ENCODE measurements around the gene TPGS2.
A peak's percentile ranks its signal among the peaks of the same experiment; 100 is the strongest.
"Not testable (repeated sequence)": the region's sequence is repeated elsewhere in the genome, so short reads cannot be mapped to it uniquely, and the experiment has no call there.

Gene TPGS2

DNA sequence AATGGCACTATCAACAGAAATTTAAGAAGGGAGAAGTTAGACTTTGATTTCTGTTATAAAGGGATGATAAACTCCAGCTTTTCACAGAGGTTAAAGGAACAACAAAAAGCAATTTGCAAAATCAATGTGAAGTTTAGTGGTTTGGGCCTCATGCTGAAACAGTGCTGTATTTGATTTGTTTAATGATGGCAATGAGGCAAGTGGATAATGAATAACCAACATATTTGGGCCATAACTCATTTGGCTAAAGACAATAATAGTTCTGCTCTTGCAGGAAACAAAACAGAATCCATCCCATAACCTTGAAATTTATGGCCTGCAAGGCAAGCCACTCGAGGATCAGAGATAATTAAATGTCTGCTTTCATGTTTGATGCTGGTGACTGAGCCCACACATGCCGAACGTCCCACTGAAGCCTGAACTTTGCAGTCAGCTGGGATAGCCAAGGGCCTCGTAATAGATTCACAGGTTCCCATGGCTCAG is 56.5 kb downstream of the TPGS2 start:
- peak in 2 of 3 experiments; percentile 35 to 79 for DNase-seq

DNA sequence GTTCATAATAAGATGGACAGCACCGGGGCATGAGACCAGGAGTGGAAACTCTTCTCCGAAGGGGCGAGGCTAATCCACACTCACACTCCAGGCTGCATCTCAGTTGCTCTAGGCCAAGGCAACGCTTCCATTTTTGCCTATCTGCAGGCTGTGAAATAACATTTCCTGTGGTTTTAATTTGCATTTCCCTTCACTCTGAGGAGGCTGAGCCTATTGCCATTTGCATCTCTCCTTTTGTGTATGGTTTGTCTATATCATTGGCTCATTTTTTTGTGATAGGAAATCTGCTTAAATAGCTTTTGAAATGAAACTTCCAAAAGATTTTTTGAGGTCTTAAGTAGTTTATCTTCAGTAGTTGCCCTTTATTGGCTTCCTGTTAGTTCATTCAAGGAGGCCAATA is 57.6 kb downstream of the TPGS2 start:
- DNase-seq, result no peak

DNA sequence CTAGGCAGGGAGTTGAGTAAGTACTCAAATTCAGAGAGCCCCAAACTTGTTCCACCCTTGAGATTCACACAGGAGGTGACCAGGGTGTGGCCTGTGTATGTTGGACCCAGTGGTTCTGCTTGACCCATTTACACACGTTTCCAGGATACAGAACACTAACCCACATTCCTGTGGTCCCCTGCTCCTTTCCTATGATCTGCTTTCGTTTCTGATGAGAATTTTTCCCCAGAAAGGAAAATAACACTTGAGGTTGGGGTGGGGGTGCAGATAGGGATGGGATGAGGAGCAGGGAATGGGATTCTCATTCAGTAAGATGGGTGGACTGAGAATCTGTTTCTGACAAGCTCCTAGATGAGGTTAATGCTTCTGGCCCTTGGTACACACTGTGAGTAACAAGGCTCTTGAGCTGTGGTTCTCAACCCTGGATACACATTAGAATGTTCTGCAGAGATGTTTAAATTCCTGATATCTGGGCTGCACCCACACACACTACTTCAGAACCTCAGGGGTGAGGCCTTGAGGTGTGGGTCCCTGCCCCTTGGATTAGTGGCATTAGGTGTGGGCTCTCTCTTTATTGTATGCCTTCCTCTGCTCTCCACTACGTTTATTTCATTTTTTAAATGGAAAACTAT is 58.4 kb downstream of the TPGS2 start:
- DNase-seq, result no peak

DNA sequence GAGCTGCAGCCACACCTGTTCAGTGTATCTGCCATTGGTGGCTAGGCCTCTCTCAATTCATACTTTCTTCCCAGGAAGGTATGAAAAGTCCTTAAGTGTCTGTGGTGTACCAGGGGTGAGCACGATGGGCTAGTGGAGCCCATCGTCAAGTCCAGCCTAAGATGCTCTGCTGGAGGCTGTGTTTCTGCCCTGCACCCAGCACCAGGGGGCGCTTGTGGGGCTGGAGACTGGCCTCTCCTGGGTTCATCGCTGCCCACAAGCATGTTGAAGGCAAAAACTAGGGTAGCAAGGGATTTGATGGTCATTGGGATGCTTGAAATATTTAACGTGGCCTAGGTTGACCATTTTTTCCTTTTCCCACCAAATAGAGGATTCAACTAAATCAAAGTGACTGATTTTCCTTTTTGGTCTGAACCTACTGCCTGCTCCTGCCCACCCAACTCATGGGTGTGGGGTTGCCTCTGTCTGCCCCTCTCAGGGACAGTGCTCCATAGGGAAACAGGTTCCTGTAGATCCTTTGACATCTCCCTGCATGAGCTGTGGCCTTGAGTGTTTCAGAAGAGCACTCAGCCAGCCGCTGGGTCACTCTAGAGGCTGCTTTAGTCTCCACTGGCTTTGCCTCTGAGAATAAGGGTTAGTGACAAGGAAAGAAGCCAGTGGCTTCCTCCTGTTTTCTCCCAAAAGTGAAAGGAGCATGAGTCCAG is 59.0 kb downstream of the TPGS2 start:
- DNase-seq, result peak in 1 of 3 experiments; percentile 6

DNA sequence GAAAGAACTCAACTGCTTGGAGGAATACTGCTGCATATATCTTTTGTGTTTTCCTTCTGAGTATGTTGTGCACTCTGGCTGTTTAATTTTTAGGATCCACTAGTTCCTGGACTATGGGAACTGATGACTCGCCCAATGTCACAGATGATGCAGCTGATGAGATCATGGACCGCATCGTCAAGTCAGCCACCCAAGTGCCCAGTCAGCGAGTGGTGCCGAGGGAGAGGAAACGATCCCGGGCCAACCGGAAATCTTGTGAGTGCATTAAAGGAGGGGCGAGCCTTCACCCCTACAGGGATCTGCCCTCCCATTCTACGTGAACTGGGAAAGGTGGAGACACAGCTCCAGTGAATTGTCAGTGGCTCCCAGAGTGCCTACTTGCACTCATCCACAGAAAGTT is 59.6 kb downstream of the TPGS2 start:
- DNase-seq, result no peak

DNA sequence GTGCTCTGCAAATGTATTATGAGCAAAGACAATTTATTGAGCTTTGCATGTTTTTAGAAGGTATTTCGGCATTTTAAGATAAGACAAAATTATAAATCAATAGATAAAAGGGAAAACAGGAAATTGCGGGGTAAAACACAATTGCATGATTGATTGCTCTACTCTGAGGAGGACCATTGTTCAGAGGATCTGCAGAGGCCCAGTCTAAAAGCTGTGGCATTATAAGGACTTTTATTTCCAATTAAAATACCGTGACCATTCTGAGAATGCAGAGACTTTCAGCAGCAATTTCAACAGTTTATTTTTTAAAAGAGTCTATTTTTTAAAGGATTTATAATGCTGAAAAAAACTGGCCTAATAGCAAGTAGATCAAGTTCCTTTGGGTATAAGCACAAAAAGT is 62.0 kb downstream of the TPGS2 start:
- peak in 1 of 3 experiments; percentile 16 for DNase-seq

DNA sequence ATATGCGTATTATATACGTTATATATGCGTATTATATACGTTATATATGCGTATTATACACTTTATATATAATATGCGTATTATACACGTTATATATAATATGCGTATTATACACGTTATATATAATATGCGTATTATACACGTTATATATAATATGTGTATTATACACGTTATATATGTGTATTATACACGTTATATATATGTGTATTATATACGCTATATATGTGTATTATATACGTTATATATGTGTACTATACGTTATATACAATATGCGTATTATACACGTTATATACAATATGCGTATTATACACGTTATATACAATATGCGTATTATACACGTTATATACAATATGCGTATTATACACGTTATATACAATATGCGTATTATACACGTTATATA is 65.8 kb downstream of the TPGS2 start:
- not testable (repeated sequence) for DNase-seq

DNA sequence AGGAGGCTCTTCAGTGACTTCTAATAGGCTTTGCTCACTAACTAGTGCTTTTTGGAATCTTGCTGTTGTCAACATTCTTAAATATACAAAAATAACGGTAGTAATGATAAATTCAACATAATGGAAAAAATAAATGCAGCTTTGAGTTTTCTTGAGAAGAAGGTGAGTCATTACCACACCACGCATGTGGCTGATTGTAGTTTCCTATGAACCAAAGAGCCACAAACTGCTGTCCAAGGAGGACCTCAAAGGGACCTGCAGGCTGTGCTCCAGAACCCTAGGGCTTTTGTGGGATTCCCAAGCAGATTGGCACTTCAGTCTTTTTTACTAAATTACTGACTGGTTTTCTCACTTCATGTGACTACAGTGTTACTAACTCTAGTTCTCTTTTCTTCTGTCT is 66.7 kb downstream of the TPGS2 start:
- no peak for DNase-seq

DNA sequence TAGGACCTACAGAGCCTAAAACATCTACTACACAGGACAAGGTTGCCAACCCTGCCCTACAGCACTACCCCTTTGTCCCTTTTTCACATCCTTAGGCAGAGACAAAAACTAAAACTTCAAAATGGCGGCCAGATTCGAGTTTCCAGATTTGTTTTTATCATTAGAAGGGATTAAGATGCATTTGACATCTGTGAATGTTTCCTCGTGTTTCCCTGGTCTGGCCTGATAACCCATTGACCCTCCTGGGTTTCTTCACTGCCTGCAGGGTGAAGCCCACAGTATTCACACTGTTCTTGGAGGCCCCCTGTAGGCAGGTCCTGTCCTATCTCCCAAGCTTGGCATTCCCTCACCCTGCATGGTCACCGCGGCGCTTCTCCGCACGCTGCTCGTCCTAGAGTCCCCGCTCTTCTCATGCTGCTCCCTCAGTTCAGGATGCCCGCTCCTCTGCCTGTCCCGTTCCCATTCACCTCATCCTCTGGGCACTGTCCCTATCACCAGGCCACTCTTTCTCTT is 67.6 kb downstream of the TPGS2 start:
- no peak for DNase-seq

DNA sequence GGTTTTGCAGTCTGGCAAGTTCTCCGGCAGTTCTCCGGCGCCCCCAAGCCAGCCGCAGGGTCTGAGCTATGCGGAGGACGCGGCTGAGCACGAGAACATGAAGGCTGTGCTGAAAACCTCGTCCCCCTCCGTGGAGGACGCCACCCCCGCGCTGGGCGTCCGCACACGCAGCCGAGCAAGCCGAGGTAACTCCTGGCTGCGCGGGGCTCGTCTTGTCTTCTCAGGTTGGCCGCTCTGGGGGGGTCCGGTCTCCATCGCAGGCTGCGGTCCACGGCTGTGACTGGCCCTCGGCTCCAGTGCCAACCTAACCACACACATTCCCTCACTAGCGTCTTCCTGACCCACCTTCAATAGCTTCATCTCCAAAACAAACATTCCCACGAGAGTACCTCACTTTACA is 68.2 kb downstream of the TPGS2 start:
- no peak for DNase-seq

DNA sequence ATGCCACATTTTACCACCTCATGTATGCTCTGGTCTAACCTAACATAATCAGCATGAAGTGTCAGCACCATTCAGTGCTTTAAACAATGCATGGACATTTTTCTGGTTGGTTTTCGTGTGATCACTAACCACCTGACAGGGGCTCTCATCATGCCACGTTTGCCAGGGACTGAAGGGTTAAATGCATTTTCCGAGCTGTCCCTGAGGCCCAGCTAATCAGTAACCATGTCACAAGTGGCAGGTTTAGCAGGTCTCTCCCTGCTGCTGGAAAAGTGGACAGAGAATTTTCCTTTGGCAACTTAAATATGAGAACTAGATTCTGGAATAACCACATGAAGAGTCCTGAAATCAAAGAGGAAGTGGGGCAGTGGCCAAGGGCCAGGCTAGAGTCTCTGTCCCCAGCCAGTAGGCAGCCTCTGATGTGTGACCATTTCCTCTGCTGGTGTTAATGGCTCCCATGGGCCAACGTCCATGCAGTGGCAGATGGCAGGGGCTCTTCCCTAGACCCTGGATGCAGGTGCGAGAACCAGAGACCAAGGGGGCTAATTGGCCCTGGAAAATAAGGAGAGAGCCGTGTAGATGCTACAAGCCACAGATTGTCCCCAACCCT is 69.5 kb downstream of the TPGS2 start:
- DNase-seq, result no peak

DNA sequence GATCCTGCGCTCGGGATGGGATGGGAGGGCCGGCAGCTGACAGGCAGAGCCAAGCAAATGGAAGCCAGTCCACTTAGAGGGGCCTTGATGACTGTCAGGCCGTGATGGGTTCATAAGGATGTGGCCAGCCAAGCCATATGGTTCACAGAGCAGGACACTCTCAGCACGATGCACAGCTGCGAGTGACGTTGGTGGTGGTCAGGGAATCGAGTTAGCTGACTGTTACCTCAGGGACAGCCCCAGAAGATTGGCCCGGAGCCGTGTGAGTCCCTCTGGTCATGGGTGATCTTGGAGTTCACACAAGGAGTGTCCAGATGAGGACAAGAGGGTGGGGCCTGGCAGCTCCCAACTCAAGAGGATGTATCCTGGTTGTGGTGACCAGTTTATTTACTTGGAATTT is 70.2 kb downstream of the TPGS2 start:
- no peak for DNase-seq

DNA sequence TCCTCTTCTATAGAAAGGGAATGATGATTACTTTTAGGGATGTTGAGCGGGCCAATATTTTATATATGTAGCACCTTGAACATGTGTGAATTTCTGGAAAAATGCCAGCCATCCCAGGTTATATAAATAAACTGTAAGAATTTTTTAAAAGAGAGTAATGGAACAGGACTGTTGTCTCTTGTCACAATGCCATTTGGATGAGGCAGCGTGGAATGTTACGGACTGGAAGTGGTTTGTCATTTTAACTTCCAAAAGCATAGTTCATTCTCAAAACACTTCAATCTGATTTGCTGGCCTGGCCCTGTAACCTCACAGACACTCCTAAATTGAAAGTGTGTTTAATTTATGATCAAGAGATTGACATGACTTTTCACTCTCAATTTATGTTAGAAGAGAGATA is 70.8 kb downstream of the TPGS2 start:
- no peak for DNase-seq

DNA sequence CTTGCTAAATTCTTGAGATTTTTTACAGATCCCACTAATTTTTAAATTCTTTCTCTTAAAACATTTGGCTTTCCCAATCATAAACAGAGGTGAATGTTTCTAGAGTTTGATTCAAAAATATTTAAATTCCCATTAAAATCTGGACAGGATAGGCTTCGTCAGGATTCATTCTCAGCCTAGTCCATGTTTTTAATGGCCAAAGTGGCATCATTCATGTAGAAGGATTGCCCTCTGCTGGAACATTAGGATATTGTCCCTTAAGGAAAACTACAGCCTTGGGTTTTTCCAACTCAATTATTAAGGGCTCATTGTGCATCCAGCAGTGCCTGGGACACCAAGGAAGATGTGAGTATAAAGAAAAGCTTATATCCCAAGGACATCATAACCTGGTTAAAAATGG is 71.7 kb downstream of the TPGS2 start:
- DNase-seq, result peak; percentile 33 to 80 (median 60)

DNA sequence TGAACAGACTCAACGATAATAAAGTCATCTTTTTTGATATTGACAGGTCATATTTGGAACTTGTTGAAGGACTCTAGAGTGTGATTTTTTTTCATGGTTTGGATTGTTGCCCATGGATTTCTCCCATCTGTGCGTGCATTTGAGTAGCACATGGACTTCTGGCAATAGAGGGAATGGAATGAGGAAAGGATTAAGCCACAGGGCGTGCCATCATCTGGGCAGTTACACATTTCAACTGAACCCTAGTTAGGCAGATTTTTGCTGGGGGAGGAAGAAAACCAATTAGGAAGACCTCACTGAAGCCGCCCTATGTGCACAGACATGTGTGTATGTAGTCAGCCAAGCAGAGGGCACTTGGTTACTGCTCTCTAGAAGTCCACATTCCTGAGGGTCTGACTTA is 72.6 kb downstream of the TPGS2 start:
- DNase-seq, result no peak

DNA sequence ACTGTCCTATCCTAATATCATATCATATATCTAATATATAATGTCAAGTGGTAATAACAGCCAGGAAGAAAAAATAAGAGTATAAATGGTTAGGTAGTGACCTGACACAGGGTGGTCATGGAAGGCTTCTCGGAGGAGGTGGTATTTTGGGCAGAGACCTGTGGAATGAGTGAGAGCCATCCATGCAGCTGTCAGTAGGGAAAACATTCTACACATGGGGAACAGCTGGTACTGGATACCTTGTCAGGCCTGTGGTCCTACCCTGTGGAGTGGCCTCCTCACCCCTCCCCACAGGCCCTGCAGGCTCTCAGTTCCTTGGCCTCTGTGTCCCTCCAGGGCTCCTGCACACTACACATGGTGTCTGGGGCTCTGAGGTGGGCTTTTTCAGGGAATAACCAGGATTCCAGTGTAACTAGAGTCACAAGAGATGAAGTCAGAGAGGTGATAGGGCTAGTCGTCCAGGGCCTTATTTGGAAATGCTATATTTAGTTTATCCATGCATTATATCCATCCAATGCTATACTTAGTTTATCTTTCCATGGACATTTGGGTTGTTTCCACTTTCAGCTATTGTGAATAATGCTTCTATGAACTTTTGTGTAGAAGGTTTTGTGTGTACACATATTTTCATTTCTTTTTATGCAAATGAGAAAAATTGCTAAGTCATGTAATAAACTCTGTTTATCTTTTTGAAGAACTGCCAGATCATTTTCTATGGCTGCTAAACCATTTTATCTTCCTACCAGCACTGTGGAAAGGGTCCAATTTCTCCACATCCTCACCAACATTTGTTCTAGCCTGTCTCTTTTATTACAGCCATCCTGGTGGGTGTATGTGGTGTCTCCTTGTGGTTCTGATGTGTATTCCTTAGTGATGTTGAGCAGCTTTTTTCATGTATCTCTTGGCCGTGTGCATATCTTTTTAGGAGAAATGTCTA is 75.6 kb downstream of the TPGS2 start:
- DNase-seq, result peak in 1 of 3 experiments; percentile 14

DNA sequence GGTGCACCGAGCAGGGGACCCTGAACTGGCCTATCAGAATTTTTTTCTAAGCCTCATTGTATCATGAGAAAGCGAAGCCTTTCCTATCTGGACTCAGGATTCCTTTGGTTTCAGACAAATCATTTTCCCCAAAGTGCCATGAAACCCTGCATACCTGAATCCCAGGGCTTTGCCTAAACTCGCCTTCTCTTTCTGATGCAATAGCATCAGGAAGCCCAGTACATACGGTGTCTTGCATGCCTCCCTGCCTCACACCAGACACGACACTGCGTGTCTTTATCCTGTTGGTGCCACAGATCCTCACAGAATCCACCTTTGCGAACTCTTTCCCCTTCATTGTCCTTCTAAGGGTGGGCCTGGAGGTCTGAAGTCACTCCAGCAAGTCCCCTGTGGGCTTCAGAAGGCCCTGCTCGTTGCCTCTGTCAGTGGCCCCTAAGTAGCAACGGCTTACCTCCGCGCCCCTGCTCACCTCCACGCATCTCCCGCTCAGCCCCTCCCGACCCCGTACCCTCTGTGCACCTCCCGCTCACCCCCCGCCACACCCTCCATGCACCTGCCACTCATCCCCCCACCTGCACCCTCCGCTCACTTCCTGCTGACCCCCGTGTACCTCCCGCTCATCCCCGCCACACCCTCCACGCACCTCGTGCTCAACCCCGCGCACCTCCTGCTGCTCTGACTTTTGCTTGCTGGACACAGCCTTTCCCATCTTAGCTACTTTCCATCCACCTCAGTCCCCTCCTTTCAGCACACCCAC is 83.4 kb downstream of the TPGS2 start:
- DNase-seq, result no peak

DNA sequence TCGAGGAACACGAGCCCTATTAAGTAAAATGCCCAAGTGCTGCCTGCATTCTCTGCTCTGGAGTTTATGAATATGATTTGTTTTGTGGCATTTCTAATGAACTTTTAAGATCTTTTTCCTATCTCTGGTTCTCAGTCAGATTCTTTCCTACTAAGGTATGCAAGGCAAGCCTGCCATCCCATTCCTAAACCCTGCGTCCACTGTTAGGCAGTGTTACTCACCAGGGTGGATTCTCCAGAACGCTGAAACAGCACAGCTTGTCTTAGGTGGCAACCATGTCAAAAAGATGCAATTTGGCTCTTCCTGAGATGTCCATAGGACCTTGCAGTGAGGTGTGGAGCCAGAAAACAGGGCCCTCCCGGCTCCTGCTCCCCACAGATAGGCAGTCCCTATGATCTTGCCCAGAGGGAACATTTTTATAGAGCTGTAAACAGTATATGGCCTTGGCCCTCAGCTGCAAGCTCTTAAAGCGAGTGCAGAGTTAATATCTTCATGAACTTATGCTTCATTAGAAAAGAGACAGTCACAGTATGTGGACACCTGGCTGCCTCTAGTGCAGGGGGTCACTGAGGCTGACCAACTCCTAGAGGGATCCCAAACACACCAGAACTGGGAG is 84.4 kb downstream of the TPGS2 start:
- no peak for DNase-seq

All from NCI-H1417 (cell line).